Testis (tissue), 2 donors: ENCODE results near the gene ZBTB12.

ENCODE experiments used
- CTCF ChIP-seq, 3 experiments: fragments of 450-650 bp in 2 of 3; fragments of 200-600 bp in 1 of 3; sonication (generic) in 1 of 3; IDR thresholded peaks; one replicate each; pipeline ENCODE4 v1.5.1; 2016 to 2019; ENCODE audit warnings: antibody characterized with exemption in 3 of 3, mild to moderate bottlenecking in 2 of 3, moderate library complexity in 1 of 3
- POLR2A ChIP-seq: fragments of 450-650 bp; IDR thresholded peaks from one replicate; pipeline ENCODE4 v1.6.1; 2017; ENCODE audit warnings: antibody characterized with exemption, mild to moderate bottlenecking, moderate library complexity

GRCh38 chr6:31860349-31860748, 41.5 kb downstream of the ZBTB12 start:
- TF ChIP-seq CTCF (IDR thresholded peaks at IDR 0.05) (no peak), POLR2A (no peak)
